Uterus (tissue), 2 donors: ENCODE results near the gene CERS6.

Experiments used
- CTCF ChIP-seq, 4 experiments: fragments of 200-600 bp in 2 of 4; fragments of 450-650 bp in 2 of 4; sonication (generic) in 2 of 4; IDR thresholded peaks; one replicate each; pipeline ENCODE4 v1.5.1; 2016 to 2019; ENCODE audit warnings: antibody characterized with exemption in 4 of 4, mild to moderate bottlenecking in 2 of 4, moderate library complexity in 1 of 4
- POLR2A ChIP-seq, 2 donors: fragments of 450-650 bp; IDR thresholded peaks; one replicate each; pipeline ENCODE4 v1.6.1; 2016; ENCODE audit warnings: antibody characterized with exemption in 2 of 2, mild to moderate bottlenecking in 1 of 2, moderate library complexity in 1 of 2

DNA sequence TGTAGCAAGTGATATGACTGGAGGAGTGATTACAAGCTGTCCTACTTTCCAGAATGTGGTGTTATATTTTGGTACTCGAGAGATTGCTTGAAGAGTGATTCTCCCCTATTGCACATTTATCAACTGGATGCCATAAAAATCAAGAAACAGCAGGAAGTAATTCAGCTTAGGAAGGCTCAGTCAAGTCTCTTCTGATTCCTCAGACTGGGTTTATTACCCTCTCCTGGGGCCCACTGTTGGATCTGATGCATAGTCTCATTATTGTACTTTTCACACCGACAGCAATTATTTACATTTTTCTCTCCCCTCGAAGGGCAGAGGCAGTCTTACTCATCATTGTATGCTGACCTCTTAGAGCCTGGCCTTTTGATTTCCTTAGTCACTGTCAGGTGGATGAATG lies 355.6 kb downstream of the CERS6 start:
- TF ChIP-seq CTCF (IDR thresholded peaks at IDR 0.05) (no peak), POLR2A (IDR thresholded peaks at IDR 0.05) (no peak)
